BJ (cell line): ENCODE data around the gene BRD2. TPM values are rescaled to one million over a fixed set of nuclear protein-coding genes. Genes with fewer than 3 reads are reported as not detected.

Experiments used
- CTCF ChIA-PET: fragments of 350-600 bp; formaldehyde crosslinking; extraction: SDS; loops from one replicate; lab custom pipeline; 2021; ENCODE audit warnings: antibody characterized with exemption, inconsistent platforms; lab: Yijun Ruan, JAX
- POLR2A ChIA-PET: fragments of 300-600 bp; sonication (Branson Sonifier 250); formaldehyde crosslinking; extraction: SDS; loops from one replicate; lab custom pipeline; 2021; ENCODE audit warnings: antibody characterized with exemption; lab: Charles Lee
- DNase-seq: peaks from one replicate; pipeline ENCODE4 v3.0.0-alpha.2; 2011; ENCODE audit warnings: low read depth
- H3K27me3 ChIP-seq: 2 replicates; pipeline ENCODE4 v1.6.0; 2011; ENCODE audit warnings: low read length; ENCODE audit not compliant: control insufficient read depth, insufficient read depth
- H3K36me3 ChIP-seq: 2 replicates; pipeline ENCODE4 v1.5.1; 2011; ENCODE audit warnings: low read length; ENCODE audit not compliant: control insufficient read depth, insufficient read depth
- H3K4me3 ChIP-seq: 2 replicates; pipeline ENCODE4 v1.5.1; 2011; ENCODE audit warnings: low read depth, mild to moderate bottlenecking, control low read depth, low read length
- polyA plus RNA-seq: library from polyadenylated mRNA; depleted of rRNA; stranded (reverse); fragments of >200 nt; gene quantifications from 2 replicates; pipeline ENCODE4 v1.2.3, GENCODE V29; 2011
- TF ChIP-seq, protein P1 (sequence below): IDR thresholded peaks from 2 replicates; pipeline ENCODE4 v1.5.1; 2011; ENCODE audit warnings: low read depth, mild to moderate bottlenecking, control low read depth, inconsistent platforms, low read length, moderate library complexity; ENCODE audit not compliant: insufficient read depth

Gene BRD2
- polyA plus RNA-seq, 1 experiment: 128 TPM

DNA sequence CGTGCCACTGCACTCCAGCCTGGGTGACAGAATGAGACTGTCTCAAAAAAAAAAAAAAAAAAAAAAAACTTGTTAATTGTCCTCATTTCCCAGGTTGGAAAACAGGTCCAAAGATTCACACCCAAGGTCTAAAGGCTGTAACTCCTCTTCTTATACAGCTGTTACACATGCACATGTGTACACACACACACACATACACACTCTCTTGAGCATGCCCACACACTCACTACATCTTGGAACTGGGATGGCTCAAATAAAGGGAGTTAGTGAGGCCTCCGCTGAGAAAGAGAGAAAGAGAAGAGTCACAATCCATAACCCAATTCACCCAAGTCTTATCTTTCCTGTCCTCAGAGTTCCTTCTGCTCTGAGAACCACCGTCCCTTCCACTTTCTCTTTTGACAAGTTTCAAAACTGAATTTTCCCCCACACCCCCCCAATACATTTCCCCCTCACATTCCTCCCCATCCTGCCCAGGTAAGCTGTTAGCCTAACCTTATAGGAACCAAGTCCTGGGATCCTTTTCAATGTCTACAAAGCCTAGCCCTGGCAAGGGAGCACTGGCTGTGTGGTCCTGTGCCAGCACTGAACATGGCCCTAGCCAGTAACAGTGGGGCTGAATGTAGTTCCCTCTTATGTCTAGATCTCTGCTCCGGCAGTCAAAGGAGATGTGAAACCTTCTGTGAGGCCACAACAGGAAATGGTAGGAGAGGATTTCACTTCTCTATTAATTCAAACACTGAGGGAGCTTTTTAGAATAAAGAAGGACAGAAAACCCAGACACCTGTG lies 24.3 kb upstream of the BRD2 start:
- ChIA-PET POLR2A (no interaction called here), CTCF (interaction anchor here (0.7 to 5.4 kb wide), 8 partner anchors 10 to 228 kb away, joined by 3 to 44 read pairs (median 8); partner anchors contain the start of gene HLA-DMA)

DNA sequence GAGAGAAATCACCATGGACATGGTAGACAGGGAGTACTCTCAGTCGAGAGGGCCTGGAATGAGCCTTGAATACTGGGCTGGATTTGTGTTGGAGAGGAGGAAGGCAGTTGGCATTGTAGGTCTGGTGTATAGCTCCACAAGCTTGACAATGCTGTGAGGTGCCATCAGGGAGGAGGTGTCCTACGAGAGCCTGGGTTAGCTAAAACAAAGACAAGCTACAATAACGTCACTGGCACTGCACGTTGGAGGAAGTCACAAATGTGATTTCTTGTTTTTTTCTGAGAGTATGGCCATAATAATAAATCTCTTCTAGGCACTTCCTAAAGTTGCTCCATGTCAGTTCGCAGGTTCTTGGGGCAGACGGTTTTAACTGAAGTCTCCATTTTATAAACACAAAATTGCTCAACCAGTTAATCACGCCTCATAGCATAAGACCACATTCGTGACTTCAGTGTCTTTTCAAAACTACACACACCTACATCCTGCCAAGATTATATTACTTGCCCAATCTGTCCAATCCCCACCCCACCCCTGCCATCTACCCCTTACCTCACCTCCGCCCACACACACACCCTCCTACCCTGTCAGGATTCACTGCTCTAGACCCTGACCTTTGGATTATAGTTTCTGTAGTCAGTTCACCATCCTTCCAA lies 23.2 kb upstream of the BRD2 start:
- H3K36me3 ChIP-seq: no peaks in the 10 kb centered on the region
- TF ChIP-seq, protein P1, sequence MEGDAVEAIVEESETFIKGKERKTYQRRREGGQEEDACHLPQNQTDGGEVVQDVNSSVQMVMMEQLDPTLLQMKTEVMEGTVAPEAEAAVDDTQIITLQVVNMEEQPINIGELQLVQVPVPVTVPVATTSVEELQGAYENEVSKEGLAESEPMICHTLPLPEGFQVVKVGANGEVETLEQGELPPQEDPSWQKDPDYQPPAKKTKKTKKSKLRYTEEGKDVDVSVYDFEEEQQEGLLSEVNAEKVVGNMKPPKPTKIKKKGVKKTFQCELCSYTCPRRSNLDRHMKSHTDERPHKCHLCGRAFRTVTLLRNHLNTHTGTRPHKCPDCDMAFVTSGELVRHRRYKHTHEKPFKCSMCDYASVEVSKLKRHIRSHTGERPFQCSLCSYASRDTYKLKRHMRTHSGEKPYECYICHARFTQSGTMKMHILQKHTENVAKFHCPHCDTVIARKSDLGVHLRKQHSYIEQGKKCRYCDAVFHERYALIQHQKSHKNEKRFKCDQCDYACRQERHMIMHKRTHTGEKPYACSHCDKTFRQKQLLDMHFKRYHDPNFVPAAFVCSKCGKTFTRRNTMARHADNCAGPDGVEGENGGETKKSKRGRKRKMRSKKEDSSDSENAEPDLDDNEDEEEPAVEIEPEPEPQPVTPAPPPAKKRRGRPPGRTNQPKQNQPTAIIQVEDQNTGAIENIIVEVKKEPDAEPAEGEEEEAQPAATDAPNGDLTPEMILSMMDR: no peak
- H3K27me3 ChIP-seq: peaks cover 6% of the 10 kb centered on the region
- H3K4me3 ChIP-seq: no peak overlapping the region
- CTCF ChIA-PET: interaction anchor here (0.6 to 4.2 kb wide), 2 partner anchors 12 to 63 kb away, joined by 3 to 33 read pairs; no protein-coding TSS in a partner anchor
- POLR2A ChIA-PET: no interaction called here
- no peak for DNase-seq

More for the DNA sequence above, 24.3 kb upstream of the BRD2 start:
- TF ChIP-seq, protein P1: no peak
- Histone ChIP-seq H3K36me3 (no peaks in the 10 kb centered on the region), H3K4me3 (no peak overlapping the region), H3K27me3 (peaks cover 9% of the 10 kb centered on the region)
- DNase-seq: no peak

DNA sequence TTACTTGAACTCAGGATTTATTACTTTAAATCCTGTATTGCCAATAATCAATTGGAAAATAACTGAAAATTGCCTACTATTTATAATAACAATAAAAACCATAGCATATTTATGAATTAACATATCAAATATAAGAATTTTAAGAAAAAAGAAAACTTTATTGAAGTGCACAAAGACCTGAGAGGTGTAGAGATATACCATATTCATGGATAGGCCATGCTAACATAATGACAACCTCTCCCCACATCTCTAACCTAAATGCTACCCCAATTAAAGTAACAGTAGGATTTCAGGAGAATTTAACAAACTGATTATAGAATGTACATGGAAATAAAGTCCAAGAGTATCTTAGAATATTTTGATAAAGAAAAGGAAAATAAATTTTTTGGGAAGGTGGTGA lies 22.4 kb upstream of the BRD2 start:
- CTCF ChIA-PET: no interaction called here
- Histone ChIP-seq H3K4me3 (no peak overlapping the region), H3K36me3 (no peaks in the 10 kb centered on the region), H3K27me3 (peaks cover 3% of the 10 kb centered on the region; the same call in 1 of the 2 replicates)
- TF ChIP-seq, protein P1: no peak
- DNase-seq: no peak
- POLR2A ChIA-PET: no interaction called here

DNA sequence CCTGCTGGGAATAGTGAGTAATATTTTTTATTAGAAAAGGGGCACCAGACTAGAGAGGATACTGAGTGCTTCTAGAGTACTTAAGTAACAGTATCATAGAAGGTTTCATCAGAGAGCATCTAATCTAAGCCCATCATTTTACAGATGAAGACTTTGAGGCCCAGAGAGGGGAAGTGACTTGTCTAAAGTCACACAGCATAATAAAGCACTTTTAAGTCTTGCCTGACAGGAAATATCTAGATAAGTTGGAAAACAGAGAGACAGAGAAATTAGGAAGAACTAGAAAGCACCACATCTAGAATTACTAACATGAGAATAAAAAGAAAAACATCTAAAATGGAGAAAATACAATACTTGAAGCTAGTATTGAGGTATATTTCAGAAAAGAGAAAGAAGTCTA lies 21.5 kb upstream of the BRD2 start:
- TF ChIP-seq, protein P1: no peak
- ChIA-PET POLR2A (no interaction called here), CTCF (interaction anchor here (0.9 to 2.4 kb wide), 9 partner anchors 8 to 60 kb away, joined by 3 to 24 read pairs (median 4); no protein-coding TSS in a partner anchor)

More for the DNA sequence above, 21.5 kb upstream of the BRD2 start:
- no peak for DNase-seq
- Histone ChIP-seq H3K4me3 (no peak overlapping the region), H3K27me3 (no peaks in the 10 kb centered on the region; the same call in 1 of the 2 replicates), H3K36me3 (no peaks in the 10 kb centered on the region)
